GM18858 (cell line): Measurements from ENCODE around the gene FAM83E.
A peak's percentile ranks its signal among the peaks of the same experiment; 100 is the strongest.
"Not testable (repeated sequence)": the region's sequence is repeated elsewhere in the genome, so short reads cannot be mapped to it uniquely, and the experiment has no call there.

Source experiments
- ATAC-seq: cut with Tn5 transposase; IDR thresholded peaks from one replicate; pipeline ENCODE4 v1.9.1; 2021; ENCODE audit not compliant: unreplicated experiment

FAM83E gene

GRCh38 chr19:48641850-48642249 is 27.0 kb upstream of the FAM83E start:
- ATAC-seq, result no peak

DNA sequence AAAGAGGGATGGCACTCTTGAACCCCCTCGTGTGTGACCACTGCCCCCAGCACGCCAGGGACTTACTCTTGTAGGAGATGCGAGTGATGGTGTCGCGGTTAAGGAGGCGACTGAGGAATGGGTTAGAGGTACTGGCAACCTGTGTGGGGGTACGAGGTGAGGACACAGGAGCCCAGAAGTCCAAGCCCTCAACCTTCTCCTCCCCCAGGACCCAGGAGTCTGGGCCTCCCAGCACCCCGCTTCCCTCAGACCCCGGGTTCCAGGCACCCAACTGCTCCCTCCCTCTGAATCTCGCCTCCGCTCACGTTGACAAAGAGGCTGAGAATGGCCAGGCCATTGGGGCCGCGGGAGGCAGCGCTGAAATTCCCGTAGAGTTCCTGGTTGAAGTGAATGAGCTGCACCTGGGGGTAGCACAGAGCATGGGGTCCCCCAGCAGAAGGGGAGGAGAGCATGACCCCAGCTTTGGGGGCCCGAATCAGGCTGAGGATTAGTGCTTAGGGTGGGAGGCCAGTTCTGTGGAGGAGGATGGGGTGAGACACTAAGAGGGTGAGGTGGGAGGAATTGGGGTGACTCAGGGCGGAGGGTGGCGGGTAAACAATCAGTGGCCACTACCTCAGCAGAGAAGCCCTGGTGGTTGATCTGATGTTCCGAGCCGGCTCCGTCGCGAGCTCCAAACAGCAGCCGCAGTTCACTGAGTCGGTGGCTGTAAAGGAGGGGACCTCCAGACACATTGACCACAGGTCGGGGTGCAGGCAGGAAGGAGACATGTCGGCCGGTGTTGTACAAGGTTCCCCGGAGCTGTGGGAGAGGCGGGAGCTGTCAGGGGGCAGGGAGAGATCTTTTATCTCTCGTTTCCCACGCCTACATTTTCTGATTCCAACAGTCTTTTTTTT is 24.9 kb upstream of the FAM83E start:
- ATAC-seq, result no peak

- no peak for ATAC-seq
Measured at GRCh38 chr19:48638831-48639381, 24.0 kb upstream of the FAM83E start.

GRCh38 chr19:48637948-48638830 is 23.3 kb upstream of the FAM83E start:
- peak; percentile 1 for ATAC-seq

DNA sequence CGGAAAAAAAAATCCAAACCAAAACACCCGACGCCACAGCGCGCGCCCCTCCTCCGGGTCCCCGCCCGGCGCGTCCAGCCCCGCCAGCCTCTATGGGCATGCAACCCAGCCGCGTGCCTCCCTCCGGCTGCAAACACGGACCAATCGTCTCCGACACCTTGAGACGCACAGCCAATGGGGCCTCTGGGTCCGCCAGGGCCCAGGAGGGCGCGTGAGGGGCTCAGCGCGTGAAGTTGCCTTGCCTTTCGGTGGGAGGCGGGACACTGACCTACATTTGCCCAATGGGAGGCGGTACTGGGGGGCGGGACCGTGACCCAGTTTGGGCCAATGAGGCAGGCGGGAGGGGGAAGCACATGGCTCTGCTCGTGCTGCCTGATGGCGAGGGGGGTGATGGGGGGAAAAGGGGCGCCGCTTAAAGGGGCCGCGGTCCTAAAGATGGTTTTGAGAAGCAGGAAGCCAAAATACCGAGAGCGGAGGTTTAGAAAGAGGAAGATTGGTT is 22.6 kb upstream of the FAM83E start:
- ATAC-seq, result peak; percentile 59

DNA sequence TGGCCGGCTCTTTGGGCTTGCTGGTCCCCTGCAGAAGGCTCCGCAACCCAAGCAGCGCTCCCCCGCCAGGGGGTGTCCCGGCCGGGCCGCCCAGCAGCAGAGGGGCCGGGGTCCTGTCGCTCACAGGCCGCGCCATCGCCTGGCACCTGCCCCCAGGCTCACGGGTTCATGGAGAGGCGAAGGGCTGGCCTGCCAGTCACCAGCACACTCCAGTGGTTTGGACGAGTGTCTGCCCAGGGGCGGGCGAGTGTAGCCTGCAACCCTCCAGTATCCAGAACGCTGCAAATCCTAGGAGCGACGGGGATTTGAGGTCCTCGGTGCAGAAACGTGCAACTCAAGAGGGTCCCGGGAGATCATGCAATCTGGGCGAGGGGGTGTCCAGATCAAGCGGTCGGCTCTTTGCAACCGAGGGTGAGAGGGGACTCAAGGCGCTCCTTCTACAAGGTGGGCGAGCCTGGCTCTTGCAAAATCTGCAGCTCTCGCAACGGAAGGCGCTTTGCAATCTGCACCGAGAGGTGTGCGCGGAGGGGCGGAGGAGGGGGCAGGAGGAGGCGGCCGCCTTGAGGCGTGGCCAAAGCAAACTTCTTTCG is 22.1 kb upstream of the FAM83E start, which contains the start of gene DBP:
DBP (minus strand) TSS at position 521 of the 590 bp plus-strand sequence; CDS start at position 136, 385 bp downstream.
- ATAC-seq, result no peak

DNA sequence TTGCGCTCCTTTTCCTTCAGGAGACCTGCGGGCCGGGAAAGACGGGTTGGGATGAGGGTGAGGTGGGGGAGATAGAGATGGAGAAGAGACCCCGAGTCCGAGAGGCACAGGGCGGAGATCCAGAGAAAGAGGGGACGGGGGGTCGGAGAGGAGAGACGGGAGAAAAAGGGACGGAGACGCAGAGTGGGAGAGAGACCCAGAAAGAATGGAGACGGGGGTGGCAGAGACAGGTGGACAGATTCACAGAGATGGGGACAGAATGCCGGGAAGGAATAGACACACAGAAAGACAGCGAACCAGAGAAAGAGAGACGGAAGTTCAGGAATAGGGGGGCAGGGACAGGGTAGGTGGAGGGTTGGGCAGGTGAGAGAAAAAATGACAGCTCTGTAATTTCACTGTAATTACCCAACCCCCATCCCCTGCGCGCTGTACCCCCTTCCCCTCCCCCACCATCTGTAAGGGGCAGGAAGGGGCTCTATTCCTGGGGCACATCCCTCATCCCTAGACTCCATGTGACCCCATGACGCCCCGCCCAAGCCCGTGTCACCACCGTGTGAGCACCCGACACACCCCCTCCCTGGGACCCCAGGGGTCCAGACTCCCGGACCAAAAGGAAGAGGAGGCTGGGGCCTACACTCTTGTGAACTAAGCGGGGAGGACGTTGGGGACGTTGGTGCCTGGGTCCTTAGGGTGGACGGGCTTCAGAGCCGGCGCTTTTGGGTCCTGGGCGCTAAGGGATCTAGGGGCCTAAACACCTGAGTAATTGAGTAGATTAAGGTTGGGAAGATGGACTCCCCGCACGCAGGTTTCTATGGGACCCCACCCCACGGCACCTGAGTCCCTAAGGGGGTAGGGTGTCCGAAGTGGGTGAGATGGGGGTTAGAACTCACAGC is 21.3 kb upstream of the FAM83E start:
- ATAC-seq, result no peak

- no peak for ATAC-seq
Measured at GRCh38 chr19:48635263-48635965, 20.5 kb upstream of the FAM83E start.

DNA sequence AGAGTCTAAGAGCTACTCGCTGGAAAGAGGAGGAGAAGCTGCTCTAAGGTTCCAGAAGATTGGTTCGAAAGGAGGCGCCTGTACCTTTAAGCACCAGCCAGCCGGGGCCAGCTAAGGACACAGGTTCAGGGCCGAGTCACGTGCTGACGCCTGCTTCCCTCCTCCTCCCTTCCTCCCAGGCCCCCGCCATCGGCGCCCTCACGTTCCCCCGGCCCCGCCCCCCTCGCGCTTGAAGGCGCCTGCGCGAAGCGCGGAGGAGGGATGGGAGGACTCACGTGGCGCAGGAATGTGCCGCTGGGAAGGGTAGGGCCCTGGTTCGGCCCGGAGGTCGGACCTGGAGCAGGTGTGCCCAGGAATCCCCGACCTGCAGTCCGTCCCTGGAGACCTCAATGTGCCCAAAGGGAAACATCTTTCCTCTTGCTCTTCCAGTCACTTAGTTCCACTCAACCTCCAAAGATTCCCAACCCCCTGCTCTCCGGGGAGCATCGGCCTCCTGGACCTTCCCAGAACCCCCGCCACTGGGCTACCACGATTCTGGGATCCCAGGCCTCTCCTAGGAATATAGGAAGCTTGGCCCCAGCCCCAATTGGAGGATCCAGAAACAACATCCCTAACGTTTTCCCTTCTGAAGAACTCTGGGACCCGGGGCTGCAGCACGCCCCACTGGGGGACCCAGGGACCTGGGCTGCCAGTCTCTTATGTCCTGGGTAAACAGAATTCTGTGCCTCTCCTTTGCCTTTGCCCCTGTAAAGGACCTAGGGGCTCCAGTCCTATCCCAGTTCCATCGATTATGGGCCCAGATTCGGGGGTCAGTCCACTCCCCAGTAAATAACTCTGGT is 19.8 kb upstream of the FAM83E start:
- ATAC-seq, result no peak

GRCh38 chr19:48634036-48634342 is 19.1 kb upstream of the FAM83E start:
- ATAC-seq, result no peak

DNA sequence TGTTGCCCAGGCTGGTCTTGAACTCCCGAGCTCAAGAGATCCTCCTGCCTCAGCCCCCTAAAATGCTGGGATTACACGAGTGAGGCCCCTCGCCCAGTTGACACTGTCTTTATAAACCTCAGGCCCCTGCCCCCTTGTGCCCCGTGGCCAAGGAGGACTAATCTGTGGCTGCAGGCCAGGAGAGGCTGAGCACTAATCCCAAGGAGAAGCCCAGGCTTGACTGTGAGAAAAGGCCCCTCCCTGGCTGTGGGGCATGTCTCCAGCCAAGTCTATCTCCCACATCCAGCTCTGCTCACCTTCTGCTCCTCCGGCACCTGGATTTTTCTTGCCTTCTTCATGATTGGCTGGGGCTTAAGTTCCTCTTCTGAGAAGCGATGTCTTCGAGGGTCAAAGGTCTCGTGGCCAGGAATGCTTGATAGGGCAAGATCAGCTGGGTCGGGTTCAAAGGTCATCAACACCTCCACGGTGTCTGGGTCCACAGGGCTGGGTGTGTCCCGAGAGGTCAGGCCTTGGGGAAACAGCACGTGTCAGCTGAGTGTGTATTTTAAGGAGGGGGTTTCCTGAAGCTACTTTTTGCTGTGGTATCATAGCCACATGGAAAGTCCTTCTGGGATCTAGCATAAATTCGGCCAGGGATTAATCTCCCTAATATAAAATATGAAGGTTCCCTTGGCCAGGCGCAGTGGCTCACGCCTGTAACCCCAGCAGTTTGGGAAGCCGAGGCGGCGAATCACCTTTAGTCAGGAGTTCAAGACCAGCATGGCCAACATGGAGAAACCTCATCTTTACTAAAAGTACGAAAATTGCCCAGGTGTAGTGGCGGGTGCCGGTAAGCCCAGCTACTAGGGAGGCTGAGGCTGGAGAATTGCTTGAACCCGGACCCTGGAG is 18.5 kb upstream of the FAM83E start:
- no peak for ATAC-seq

GRCh38 chr19:48632692-48633147 is 17.8 kb upstream of the FAM83E start:
- ATAC-seq, result no peak

- ATAC-seq, result not testable (repeated sequence)
Measured at GRCh38 chr19:48632286-48632685, 17.4 kb upstream of the FAM83E start.

DNA sequence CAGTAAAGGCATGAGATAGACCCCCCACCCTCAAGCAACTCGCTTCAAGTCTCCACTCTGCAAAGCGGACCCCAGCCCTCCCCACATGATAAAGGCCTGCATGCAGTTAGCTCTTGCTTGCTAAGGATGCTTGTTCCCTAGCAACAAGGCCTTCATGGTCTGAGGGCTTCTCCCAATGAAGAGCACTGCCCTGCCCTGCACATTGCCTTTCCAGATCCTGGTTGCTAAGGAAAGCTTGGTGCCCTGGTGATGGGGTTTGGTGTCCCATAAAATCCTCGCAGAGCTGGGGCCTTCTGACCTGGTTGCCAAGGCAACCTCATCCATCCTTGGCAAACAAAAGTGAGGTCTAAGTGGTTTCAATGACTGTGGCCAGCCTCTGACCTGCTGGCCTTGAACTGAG is 16.3 kb upstream of the FAM83E start:
- no peak for ATAC-seq

GRCh38 chr19:48630296-48631063 is 15.6 kb upstream of the FAM83E start:
- no peak for ATAC-seq

DNA sequence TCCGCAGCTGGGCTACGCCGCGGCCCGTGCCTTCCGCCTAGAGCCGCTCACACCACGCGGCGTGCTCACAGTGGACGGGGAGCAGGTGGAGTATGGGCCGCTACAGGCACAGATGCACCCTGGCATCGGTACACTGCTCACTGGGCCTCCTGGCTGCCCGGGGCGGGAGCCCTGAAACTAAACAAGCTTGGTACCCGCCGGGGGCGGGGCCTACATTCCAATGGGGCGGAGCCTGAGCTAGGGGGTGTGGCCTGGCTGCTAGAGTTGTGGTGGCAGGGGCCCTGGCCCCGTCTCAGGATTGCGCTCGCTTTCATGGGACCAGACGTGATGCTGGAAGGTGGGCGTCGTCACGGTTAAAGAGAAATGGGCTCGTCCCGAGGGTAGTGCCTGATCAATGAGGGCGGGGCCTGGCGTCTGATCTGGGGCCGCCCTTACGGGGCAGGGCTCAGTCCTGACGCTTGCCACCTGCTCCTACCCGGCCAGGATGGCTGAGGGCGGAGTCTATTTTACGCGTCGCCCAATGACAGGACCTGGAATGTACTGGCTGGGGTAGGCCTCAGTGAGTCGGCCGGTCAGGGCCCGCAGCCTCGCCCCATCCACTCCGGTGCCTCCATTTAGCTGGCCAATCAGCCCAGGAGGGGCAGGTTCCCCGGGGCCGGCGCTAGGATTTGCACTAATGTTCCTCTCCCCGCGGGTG is 14.9 kb upstream of the FAM83E start:
- no peak for ATAC-seq
